Dedifferentiated amniotic fluid mesenchymal stem cell (primary cell): ENCODE data around the gene MYL12B.
"Not testable (repeated sequence)": the region's sequence is repeated elsewhere in the genome, so short reads cannot be mapped to it uniquely, and the experiment has no call there.

ENCODE experiments used
- DNase-seq: peaks from one replicate; pipeline ENCODE4 v3.0.0-alpha.2; 2016; ENCODE audit errors: extremely low spot score

MYL12B gene

GRCh38 chr18:3297025-3297984 is 35.4 kb downstream of the MYL12B start:
- peak; percentile 71 for DNase-seq

DNA sequence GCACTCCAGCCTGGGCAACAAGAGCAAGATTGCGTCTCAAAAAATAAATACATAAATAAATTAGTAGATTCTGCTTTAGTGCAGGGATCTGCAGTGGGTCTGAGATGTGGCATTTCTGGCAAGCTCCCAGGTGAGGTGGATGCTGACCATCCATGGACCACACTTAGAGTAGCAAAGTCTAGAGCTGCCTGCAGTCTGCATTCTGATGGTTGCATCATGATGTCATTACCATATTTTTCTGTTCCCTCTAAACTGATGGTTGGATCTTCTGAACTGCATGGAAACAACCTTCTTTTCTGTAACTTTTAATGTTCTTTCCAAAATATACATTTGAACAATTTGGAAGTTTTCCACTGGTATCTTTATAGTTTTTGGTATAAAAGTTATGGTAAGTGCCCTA is 42.9 kb downstream of the MYL12B start:
- DNase-seq = no peak

DNA sequence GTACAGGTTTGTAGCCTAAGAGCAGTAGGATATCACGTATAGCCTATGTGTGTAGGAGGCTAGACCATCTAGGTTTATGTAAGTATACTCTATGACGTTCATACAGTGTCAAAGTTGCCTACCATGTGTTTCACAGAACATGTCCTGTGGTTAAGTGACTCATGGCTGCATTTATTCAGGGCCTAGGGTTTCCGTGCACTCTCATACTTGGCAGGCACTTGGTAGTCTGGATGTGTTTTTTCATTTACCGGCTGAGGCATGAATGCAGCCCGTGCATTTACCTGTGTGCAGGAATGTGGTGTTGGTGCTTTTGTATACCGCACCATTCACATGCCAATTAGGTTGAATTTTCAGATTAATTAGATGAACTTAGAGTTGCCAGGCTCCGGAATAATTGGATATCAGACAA is 43.4 kb downstream of the MYL12B start:
- DNase-seq = peak; percentile 88

DNA sequence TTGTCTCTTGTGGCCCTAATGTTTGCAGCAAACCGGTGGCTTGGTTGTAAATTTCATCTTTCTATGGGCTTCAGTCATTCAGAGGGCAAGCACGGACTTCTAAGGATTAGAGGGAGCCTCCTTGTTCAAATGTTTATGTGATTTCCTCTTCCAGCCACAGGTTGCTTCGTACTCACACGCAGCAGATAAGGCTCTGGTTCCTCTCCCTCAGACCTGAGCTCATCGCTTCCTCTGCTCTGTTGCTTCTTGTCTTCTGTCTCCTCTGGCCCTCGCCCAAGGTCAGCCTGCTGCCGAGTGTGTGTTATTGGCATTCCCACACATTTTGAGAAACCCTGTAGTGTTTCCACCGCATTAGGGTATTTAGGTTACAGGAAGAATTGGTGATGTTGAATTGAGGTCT is 44.0 kb downstream of the MYL12B start:
- DNase-seq = no peak

- DNase-seq = no peak
These were observed 44.5 kb downstream of the MYL12B start for GRCh38 chr18:3306391-3306790.

DNA sequence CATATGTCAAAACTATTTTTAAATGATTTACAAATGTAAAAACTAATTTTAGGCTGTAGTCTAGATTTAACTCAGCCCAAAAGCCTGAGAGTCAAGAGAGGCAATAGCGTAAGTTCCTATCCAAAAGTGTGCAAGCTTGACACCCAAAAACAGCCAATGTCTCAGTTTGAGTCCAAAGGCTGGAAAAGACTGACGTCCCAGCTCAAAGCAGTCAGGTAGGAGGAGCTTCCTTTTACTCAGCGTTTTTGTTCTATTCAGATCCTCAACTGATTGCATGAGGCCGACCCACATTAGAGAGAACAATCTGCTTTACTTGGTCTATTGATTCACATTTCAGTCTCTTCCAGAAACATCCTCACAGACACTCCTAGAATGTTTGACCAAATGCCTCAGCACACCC is 51.8 kb downstream of the MYL12B start:
- DNase-seq = no peak

DNA sequence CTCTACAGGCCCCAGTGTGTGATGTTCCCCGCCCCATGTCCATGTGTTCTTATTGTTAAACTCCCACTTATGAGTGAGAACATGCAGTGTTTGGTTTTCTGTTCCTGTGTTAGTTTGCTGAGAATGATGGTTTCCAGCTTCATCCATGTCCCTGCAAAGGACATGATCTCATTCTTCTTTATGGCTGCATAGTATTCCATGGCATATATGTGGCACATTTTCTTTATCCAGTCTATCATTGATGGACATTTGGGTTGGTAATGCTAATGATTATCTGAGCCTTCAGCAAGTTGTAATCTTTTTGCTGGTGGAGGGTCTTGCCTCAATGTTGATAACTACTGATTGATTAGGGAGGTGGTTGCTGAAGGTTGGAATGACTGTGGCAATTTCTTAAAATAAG is 53.4 kb downstream of the MYL12B start:
- not testable (repeated sequence) for DNase-seq

DNA sequence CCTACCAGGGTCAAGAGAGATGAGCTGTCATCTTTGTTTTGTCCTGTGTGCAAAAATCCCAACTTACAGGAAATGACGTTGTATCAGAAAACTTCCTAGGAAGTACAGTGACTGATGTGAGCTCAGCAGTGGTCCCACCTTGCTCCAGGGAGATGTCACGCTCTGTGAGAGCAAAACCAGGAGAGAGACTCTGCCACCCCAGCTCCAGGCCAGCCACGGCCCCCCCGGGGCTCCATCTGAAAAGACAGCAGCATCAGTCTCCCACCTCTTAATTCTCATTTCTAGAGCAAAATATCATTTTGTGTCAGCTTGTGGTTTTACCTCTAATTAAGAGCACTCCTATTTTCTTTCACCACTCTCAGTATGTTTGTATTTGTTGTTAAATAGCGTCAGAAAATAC is 57.5 kb downstream of the MYL12B start:
- no peak for DNase-seq

DNA sequence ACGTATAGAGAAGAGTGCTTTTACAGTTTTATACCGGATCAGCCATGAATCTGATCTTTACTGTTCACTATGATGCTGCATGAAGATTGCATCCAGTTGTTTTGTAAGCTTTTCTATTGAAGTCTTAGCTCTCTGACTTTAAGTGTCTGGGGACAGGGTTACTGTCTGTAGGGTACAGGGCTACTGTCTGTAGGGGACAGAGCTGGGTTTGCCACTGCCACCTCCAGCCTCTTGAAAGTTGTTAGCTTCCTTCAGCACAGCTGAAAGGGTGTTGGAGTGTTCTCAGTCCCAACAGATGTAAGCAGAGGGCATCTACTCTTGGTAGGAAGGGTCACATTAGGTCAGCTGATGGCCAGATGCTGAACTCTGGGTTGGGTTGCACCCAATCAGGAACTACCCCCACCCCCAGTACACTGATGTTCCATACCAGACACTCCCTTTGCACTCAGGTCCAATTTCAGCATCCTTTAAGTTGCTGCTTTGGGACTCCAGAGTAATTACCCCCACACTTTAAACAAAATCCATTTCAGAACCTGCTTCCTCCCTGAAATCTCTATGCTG is 58.0 kb downstream of the MYL12B start:
- DNase-seq = no peak

DNA sequence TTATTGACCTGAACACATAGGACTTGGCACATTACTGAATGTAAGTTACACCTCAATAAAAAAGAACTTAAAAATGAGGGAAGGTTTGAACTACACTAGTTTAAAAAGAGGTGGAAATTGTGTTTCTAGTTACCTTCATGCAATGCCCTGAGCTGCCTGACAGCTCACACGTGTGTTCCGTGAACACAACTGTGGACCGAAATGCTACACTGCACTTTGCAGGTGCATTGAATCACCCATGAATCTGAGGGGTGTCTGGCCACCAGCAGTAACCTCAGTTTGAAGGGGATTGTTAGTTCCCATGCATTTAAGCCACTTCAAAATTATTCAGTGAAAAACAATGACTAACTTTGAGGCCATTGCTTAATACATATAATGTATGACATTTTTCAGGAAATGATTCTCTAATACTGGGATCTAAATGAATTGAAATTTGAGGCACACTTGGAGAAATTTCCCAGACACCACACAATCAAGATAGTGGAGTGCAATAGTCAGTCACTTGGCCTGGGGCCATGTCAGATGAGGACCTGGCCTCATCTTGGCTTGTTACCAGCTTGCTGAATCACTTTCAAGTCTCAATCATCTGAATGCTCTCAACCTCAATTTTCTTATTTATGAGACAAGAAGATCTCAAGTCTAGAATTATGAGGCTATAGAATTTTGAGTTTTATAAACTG is 59.3 kb downstream of the MYL12B start:
- peak; percentile 49 for DNase-seq

- DNase-seq = no peak
These were observed 62.0 kb downstream of the MYL12B start for GRCh38 chr18:3323900-3324299.
